Ovary (tissue), 3 donors: Measurements from ENCODE around the gene DDAH2.

ENCODE experiments used
- CTCF ChIP-seq, 3 donors: fragments of 450-650 bp in 2 of 3; fragments of 200-600 bp in 1 of 3; IDR thresholded peaks; one replicate each; pipeline versions ENCODE4 v1.5.1 to v1.8.0; 2016 to 2022; ENCODE audit warnings: antibody characterized with exemption in 3 of 3, mild to moderate bottlenecking in 1 of 3
- EP300 ChIP-seq: sonication (generic); formaldehyde crosslinking; IDR thresholded peaks from one replicate; pipeline ENCODE4 v1.6.1; 2017; ENCODE audit warnings: antibody characterized with exemption
- POLR2A ChIP-seq: fragments of 450-650 bp; IDR thresholded peaks from one replicate; pipeline ENCODE4 v1.6.1; 2017; ENCODE audit warnings: antibody characterized with exemption, mild to moderate bottlenecking, moderate library complexity
- donor health status: DM: no; HTN: no; CAD: no.

DNA sequence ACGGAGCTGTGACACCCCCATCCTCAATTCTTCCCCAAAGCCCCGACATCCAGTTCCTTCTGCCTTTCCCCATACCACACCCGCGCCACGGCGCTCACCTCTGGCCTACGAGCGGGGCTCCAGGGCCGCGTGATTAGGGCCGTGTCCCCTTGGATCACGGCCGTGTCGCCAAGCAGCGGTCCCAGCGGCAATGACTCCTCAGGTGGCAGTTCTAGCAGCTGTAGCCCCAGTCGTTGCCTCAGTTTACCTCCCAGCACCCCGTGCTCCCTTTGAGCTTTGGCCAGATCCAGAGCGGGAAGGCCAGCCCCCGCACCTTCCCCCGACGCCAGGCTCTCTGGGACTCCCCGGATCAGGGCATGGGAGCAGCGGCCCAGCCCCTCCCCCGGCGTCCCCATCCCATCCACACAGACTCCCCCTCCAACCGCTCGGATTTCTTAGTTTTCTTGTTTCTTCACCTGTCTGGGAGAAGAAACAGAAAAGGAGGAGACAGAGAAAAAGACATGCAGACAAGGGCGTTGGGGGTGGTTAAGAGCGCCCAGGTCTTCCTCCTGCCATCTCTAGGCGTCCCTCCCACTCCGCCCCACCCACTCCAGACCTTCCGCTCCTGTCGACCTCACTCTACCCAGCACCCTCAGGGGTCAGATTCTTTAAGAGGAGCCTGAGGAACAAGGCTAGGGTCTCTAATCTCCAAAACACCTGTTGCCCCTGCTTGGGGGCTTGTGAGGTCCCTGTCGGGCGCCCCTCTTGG lies at the start of gene DDAH2:
- TF ChIP-seq POLR2A (no peak), CTCF (IDR thresholded peaks at IDR 0.05) (peak in 2 of 3 donors; percentile 73 to 83), EP300 (peak; percentile 19)
